Neural progenitor cell (in vitro differentiated cells): ENCODE measurements around the gene PPM1H.

Source experiments
- EZH2 ChIP-seq: fragments of 200-600 bp; sonication (generic); IDR thresholded peaks from 2 replicates; pipeline ENCODE4 v1.6.1; 2017; ENCODE audit warnings: antibody characterized with exemption, mild to moderate bottlenecking, moderate library complexity
- TF ChIP-seq, protein P1 (sequence below): fragments of 200-600 bp; sonication (generic); IDR thresholded peaks from 2 replicates; pipeline ENCODE4 v1.5.1; 2017; ENCODE audit warnings: antibody characterized with exemption, mild to moderate bottlenecking

DNA sequence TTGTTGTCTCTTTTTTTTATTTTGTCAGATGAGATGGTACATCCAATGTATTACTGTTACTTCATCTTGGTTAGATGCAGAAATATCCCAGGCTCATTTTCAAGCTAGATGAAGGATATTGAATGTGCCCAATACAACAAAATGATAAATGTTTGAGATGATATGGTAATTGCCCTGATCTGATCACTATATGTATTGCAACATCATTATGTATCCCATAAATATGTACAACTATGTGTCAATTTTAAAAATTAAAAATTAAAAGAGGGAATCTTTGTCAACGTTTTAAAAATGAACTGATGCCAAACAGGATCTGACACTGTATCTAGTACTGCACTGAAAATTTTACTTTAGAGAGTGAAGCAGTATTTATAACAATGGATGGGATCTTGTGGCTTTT lies 78.5 kb downstream of the PPM1H start:
- no peak for TF ChIP-seq EZH2
- TF ChIP-seq, protein P1, sequence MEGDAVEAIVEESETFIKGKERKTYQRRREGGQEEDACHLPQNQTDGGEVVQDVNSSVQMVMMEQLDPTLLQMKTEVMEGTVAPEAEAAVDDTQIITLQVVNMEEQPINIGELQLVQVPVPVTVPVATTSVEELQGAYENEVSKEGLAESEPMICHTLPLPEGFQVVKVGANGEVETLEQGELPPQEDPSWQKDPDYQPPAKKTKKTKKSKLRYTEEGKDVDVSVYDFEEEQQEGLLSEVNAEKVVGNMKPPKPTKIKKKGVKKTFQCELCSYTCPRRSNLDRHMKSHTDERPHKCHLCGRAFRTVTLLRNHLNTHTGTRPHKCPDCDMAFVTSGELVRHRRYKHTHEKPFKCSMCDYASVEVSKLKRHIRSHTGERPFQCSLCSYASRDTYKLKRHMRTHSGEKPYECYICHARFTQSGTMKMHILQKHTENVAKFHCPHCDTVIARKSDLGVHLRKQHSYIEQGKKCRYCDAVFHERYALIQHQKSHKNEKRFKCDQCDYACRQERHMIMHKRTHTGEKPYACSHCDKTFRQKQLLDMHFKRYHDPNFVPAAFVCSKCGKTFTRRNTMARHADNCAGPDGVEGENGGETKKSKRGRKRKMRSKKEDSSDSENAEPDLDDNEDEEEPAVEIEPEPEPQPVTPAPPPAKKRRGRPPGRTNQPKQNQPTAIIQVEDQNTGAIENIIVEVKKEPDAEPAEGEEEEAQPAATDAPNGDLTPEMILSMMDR = no peak
